ENCODE measurements around the gene ADAM17.

DNA sequence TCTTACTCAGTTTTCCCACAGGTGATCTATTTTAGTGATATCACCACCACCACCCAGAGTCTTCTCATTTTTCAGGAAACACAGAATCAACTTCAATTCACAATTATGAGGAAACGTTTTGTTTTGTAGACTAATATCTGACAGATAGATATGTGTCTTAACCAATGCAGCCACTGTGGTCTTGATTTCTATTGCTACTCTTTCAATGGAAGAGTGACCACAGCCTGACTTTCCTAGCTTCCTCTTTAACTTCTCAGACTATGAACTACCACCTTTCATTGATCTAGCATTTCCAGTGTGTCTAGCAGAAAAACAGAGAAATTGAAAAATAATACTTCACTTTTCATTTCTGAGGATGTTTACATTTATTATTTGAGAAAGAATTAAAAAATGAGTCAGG lies 20.5 kb downstream of the ADAM17 start:
- no peak for TF ChIP-seq KDM1A (CRISPR knock-in tag; IDR thresholded peaks at IDR 0.05)
- TF ChIP-seq, protein P1, sequence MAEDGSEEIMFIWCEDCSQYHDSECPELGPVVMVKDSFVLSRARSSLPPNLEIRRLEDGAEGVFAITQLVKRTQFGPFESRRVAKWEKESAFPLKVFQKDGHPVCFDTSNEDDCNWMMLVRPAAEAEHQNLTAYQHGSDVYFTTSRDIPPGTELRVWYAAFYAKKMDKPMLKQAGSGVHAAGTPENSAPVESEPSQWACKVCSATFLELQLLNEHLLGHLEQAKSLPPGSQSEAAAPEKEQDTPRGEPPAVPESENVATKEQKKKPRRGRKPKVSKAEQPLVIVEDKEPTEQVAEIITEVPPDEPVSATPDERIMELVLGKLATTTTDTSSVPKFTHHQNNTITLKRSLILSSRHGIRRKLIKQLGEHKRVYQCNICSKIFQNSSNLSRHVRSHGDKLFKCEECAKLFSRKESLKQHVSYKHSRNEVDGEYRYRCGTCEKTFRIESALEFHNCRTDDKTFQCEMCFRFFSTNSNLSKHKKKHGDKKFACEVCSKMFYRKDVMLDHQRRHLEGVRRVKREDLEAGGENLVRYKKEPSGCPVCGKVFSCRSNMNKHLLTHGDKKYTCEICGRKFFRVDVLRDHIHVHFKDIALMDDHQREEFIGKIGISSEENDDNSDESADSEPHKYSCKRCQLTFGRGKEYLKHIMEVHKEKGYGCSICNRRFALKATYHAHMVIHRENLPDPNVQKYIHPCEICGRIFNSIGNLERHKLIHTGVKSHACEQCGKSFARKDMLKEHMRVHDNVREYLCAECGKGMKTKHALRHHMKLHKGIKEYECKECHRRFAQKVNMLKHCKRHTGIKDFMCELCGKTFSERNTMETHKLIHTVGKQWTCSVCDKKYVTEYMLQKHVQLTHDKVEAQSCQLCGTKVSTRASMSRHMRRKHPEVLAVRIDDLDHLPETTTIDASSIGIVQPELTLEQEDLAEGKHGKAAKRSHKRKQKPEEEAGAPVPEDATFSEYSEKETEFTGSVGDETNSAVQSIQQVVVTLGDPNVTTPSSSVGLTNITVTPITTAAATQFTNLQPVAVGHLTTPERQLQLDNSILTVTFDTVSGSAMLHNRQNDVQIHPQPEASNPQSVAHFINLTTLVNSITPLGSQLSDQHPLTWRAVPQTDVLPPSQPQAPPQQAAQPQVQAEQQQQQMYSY (CRISPR knock-in tag; IDR thresholded peaks at IDR 0.05): no peak
- no peak for TF ChIP-seq ATF7 (IDR thresholded peaks at IDR 0.05)
- TF ChIP-seq ATF7 (CRISPR knock-in tag; IDR thresholded peaks at IDR 0.05): no peak
- no peak for TF ChIP-seq CCDC6 (CRISPR knock-in tag; IDR thresholded peaks at IDR 0.05)
- TF ChIP-seq POLR2A (IDR thresholded peaks at IDR 0.05; ENCODE audit: insufficient read depth in 1 of 2, low read depth in 2 of 2, low read length in 2 of 2): no peak
- TF ChIP-seq ZNF24 (IDR thresholded peaks at IDR 0.05): no peak
- no peak for TF ChIP-seq ZNF670 (CRISPR knock-in tag; IDR thresholded peaks at IDR 0.05; ENCODE audit: borderline replicate concordance)
- no peak for TF ChIP-seq NFYB (CRISPR knock-in tag; IDR thresholded peaks at IDR 0.05)
- TF ChIP-seq ZNF775 (CRISPR knock-in tag; IDR thresholded peaks at IDR 0.05; ENCODE audit: borderline replicate concordance): no peak
